Loucy (cell line): Measurements from ENCODE around the gene PTH1R.

ENCODE experiments used
- H2AFZ ChIP-seq: fragments of 200-600 bp; sonication (generic); 2 replicates; pipeline ENCODE4 v1.6.0; 2016; ENCODE audit warnings: antibody characterized with exemption, mild to moderate bottlenecking, low read length, moderate library complexity
- H3F3A ChIP-seq: fragments of 200-600 bp; 2 replicates; pipeline ENCODE4 v1.6.0; 2016; ENCODE audit warnings: antibody characterized with exemption, low read depth, mild to moderate bottlenecking
- H3K27me3 ChIP-seq: fragments of 200-600 bp; sonication (generic); 2 replicates; pipeline ENCODE4 v1.6.1; 2014; ENCODE audit warnings: low read length, mild to moderate bottlenecking; ENCODE audit not compliant: insufficient read depth, poor library complexity, severe bottlenecking
- H3K36me3 ChIP-seq: fragments of 200-600 bp; sonication (generic); 2 replicates; pipeline ENCODE4 v1.6.1; 2016; ENCODE audit warnings: low read length; ENCODE audit not compliant: insufficient read depth
- H3K4me1 ChIP-seq: fragments of 200-600 bp; sonication (generic); 2 replicates; pipeline ENCODE4 v1.5.1; 2014; ENCODE audit warnings: low read length, mild to moderate bottlenecking; ENCODE audit not compliant: insufficient read depth, poor library complexity, severe bottlenecking
- H3K4me2 ChIP-seq: fragments of 200-600 bp; sonication (generic); 2 replicates; pipeline ENCODE4 v1.6.0; 2014; ENCODE audit warnings: antibody characterized with exemption, low read length, low read depth, mild to moderate bottlenecking; ENCODE audit not compliant: poor library complexity, severe bottlenecking
- H3K4me3 ChIP-seq: fragments of 200-600 bp; sonication (generic); 2 replicates; pipeline ENCODE4 v1.5.1; 2014; ENCODE audit warnings: low read length, mild to moderate bottlenecking, mixed read lengths; ENCODE audit not compliant: poor library complexity, severe bottlenecking
- H3K79me2 ChIP-seq: fragments of 200-600 bp; sonication (generic); 2 replicates; pipeline ENCODE4 v1.6.1; 2014; ENCODE audit warnings: low read length; ENCODE audit not compliant: insufficient read depth
- H3K9ac ChIP-seq: fragments of 200-600 bp; sonication (generic); 2 replicates; pipeline ENCODE4 v1.6.0; 2014; ENCODE audit warnings: mild to moderate bottlenecking, low read depth, low read length, moderate library complexity; ENCODE audit not compliant: poor library complexity, severe bottlenecking
- H3K9me2 ChIP-seq: fragments of 200-600 bp; sonication (generic); replicated peaks from 2 replicates; pipeline ENCODE4 v1.6.1; 2016; ENCODE audit warnings: low read depth, low read length, mixed read lengths
- H3K9me3 ChIP-seq: fragments of 200-600 bp; sonication (generic); 2 replicates; pipeline ENCODE4 v1.6.1; 2014; ENCODE audit warnings: mild to moderate bottlenecking, antibody characterized with exemption, low read length, low read depth; ENCODE audit not compliant: insufficient read depth
- H4K20me1 ChIP-seq: fragments of 200-600 bp; sonication (generic); 2 replicates; pipeline ENCODE4 v1.6.0; 2014; ENCODE audit warnings: antibody characterized with exemption, low read length, mild to moderate bottlenecking; ENCODE audit not compliant: insufficient read depth, poor library complexity, severe bottlenecking
- CTCF ChIP-seq: fragments of 200-600 bp; sonication (generic); conservative IDR thresholded peaks from 2 replicates; pipeline ENCODE4 v1.5.1; 2014; ENCODE audit warnings: mild to moderate bottlenecking, antibody characterized with exemption, low read length
- EZH2phosphoT487 ChIP-seq: fragments of 200-600 bp; IDR thresholded peaks from 2 replicates; pipeline ENCODE4 v1.6.1; 2018; ENCODE audit warnings: antibody characterized with exemption, mild to moderate bottlenecking, moderate library complexity, borderline replicate concordance

Gene PTH1R

GRCh38 chr3:46942481-46943236, 65.1 kb downstream of the PTH1R start:
- Histone ChIP-seq H3K9me2 (no peaks in the 10 kb centered on the region), H3K4me2 (no peak overlapping the region), H3F3A (0 out of 2 replicates have a peak, but pooled peaks cover 7% of the 10 kb centered on the region), H4K20me1 (peaks cover 10% of the 10 kb centered on the region), H3K27me3 (no peaks in the 10 kb centered on the region), H3K79me2 (peaks cover 100% of the 10 kb centered on the region), H2AFZ (no peak overlapping the region), H3K9me3 (no peaks in the 10 kb centered on the region), H3K4me3 (no peak overlapping the region), H3K9ac (no peak overlapping the region), H3K4me1 (peaks cover 23% of the 10 kb centered on the region), H3K36me3 (peaks cover 54% of the 10 kb centered on the region)
- TF ChIP-seq EZH2phosphoT487 (no peak), CTCF (no peak)

- no peaks in the 10 kb centered on the region for H3K9me2 ChIP-seq
- peaks cover 13% of the 10 kb centered on the region for H4K20me1 ChIP-seq
- no peaks in the 10 kb centered on the region for H3K27me3 ChIP-seq
- H2AFZ ChIP-seq = no peak overlapping the region
- H3K4me2 ChIP-seq = no peak overlapping the region
- H3K36me3 ChIP-seq = peaks cover 46% of the 10 kb centered on the region
- H3F3A ChIP-seq = 0 out of 2 replicates have a peak, but pooled peaks cover 13% of the 10 kb centered on the region
- H3K4me1 ChIP-seq = peaks cover 31% of the 10 kb centered on the region
- no peak for TF ChIP-seq CTCF
- TF ChIP-seq EZH2phosphoT487 = no peak
- H3K79me2 ChIP-seq = peaks cover 100% of the 10 kb centered on the region
- H3K9ac ChIP-seq = no peak overlapping the region
- no peaks in the 10 kb centered on the region for H3K9me3 ChIP-seq
- H3K4me3 ChIP-seq = no peak overlapping the region
Measured at GRCh38 chr3:46943237-46944187, 66.0 kb downstream of the PTH1R start.

GRCh38 chr3:46944191-46944590, 66.7 kb downstream of the PTH1R start:
- peaks cover 100% of the 10 kb centered on the region for H3K79me2 ChIP-seq
- H2AFZ ChIP-seq = no peak overlapping the region
- no peak overlapping the region for H3K9ac ChIP-seq
- peaks cover 13% of the 10 kb centered on the region for H4K20me1 ChIP-seq
- peaks cover 38% of the 10 kb centered on the region for H3K4me1 ChIP-seq
- no peaks in the 10 kb centered on the region for H3K9me3 ChIP-seq
- H3K36me3 ChIP-seq = peaks cover 39% of the 10 kb centered on the region
- H3K9me2 ChIP-seq = no peaks in the 10 kb centered on the region
- H3K27me3 ChIP-seq = no peaks in the 10 kb centered on the region
- no peak overlapping the region for H3K4me3 ChIP-seq
- no peak overlapping the region for H3K4me2 ChIP-seq
- TF ChIP-seq CTCF = no peak
- TF ChIP-seq EZH2phosphoT487 = no peak
- 0 out of 2 replicates have a peak, but pooled peaks cover 13% of the 10 kb centered on the region for H3F3A ChIP-seq
